ENCODE data around the gene GPR39. TPM values are rescaled to one million over a fixed set of nuclear protein-coding genes. Genes with fewer than 3 reads are reported as not detected.

Gene GPR39
- total RNA-seq, 3 donors from 2014 or later (not counting 1 experiment from before 2014, with no cell fraction given) = not detected

GRCh38 chr2:132518302-132518701, 101.7 kb downstream of the GPR39 start:
- TF ChIP-seq CTCF (IDR thresholded peaks at IDR 0.05) = no peak
- H3K4me1 Mint-ChIP-seq = no peaks in the 10 kb centered on the region
- Histone ChIP-seq H3K4me1 (ENCODE audit: control insufficient read depth, insufficient read depth, low read length) (no peaks in the 10 kb centered on the region), H3K36me3 (ENCODE audit: control insufficient read depth, insufficient read depth, low read length) (no peaks in the 10 kb centered on the region), H3K27ac (ENCODE audit: low read length) (no peak overlapping the region), H3K9me3 (ENCODE audit: control insufficient read depth, insufficient read depth, low read length) (no peaks in the 10 kb centered on the region), H3K4me3 (ENCODE audit: low read length) (no peak overlapping the region), H3K27me3 (ENCODE audit: control insufficient read depth, insufficient read depth, low read length) (no peaks in the 10 kb centered on the region)
- no peaks in the 10 kb centered on the region for H3K36me3 Mint-ChIP-seq
- H3K27ac Mint-ChIP-seq = no peak overlapping the region
- peaks cover 5 to 11% of the 10 kb centered on the region in 2 donors for H3K9me3 Mint-ChIP-seq
- no peak overlapping the region for H3K4me3 Mint-ChIP-seq
- ATAC-seq = no peak
- H3K27me3 Mint-ChIP-seq (ENCODE audit: low read depth in 2 of 2) = no peaks in the 10 kb centered on the region
- 95% methylated on average over 4 of the region's 4 CpGs for WGBS (ENCODE audit: insufficient coverage)
- no peak for DNase-seq
- intact Hi-C loops (cut with micrococcal nuclease) = no loop called here

- H3K27ac Mint-ChIP-seq = no peak overlapping the region
- no peak for TF ChIP-seq CTCF (IDR thresholded peaks at IDR 0.05)
- peaks cover 5 to 11% of the 10 kb centered on the region in 2 donors for H3K9me3 Mint-ChIP-seq
- no peaks in the 10 kb centered on the region for H3K4me1 Mint-ChIP-seq
- intact Hi-C loops (cut with micrococcal nuclease) = no loop called here
- no peaks in the 10 kb centered on the region for H3K36me3 ChIP-seq (ENCODE audit: control insufficient read depth, insufficient read depth, low read length)
- no peaks in the 10 kb centered on the region for H3K9me3 ChIP-seq (ENCODE audit: control insufficient read depth, insufficient read depth, low read length)
- ATAC-seq (no peak), DNase-seq (no peak)
- H3K27ac ChIP-seq (ENCODE audit: low read length) = no peak overlapping the region
- H3K27me3 Mint-ChIP-seq (ENCODE audit: low read depth in 2 of 2) = no peaks in the 10 kb centered on the region
- no peak overlapping the region for H3K4me3 ChIP-seq (ENCODE audit: low read length)
- no peaks in the 10 kb centered on the region for H3K36me3 Mint-ChIP-seq
- WGBS (ENCODE audit: insufficient coverage) = 64% methylated on average over 3 of the region's 3 CpGs
- H3K27me3 ChIP-seq (ENCODE audit: control insufficient read depth, insufficient read depth, low read length) = no peaks in the 10 kb centered on the region
- no peaks in the 10 kb centered on the region for H3K4me1 ChIP-seq (ENCODE audit: control insufficient read depth, insufficient read depth, low read length)
- H3K4me3 Mint-ChIP-seq = no peak overlapping the region
Measured at GRCh38 chr2:132519566-132519965, 103.0 kb downstream of the GPR39 start.

GRCh38 chr2:132521341-132521740, 104.7 kb downstream of the GPR39 start:
- ATAC-seq = no peak
- H3K27me3 Mint-ChIP-seq (ENCODE audit: low read depth in 2 of 2) = no peaks in the 10 kb centered on the region

More at GRCh38 chr2:132521341-132521740, 104.7 kb downstream of the GPR39 start:
- no peaks in the 10 kb centered on the region for H3K36me3 Mint-ChIP-seq
- no peak for DNase-seq
- H3K27ac Mint-ChIP-seq = no peak overlapping the region
- H3K9me3 Mint-ChIP-seq = peaks cover 5 to 11% of the 10 kb centered on the region in 2 donors
- H3K4me3 ChIP-seq (ENCODE audit: low read length) = no peak overlapping the region
- H3K27me3 ChIP-seq (ENCODE audit: control insufficient read depth, insufficient read depth, low read length) = no peaks in the 10 kb centered on the region
- intact Hi-C loops (cut with micrococcal nuclease) = no loop called here
- H3K9me3 ChIP-seq (ENCODE audit: control insufficient read depth, insufficient read depth, low read length) = no peaks in the 10 kb centered on the region
- no peaks in the 10 kb centered on the region for H3K4me1 Mint-ChIP-seq
- TF ChIP-seq CTCF (IDR thresholded peaks at IDR 0.05) = no peak
- H3K4me3 Mint-ChIP-seq = no peak overlapping the region
- WGBS (ENCODE audit: insufficient coverage) = 94% methylated on average over 3 of the region's 3 CpGs
- no peaks in the 10 kb centered on the region for H3K36me3 ChIP-seq (ENCODE audit: control insufficient read depth, insufficient read depth, low read length)
- no peak overlapping the region for H3K27ac ChIP-seq (ENCODE audit: low read length)
- H3K4me1 ChIP-seq (ENCODE audit: control insufficient read depth, insufficient read depth, low read length) = no peaks in the 10 kb centered on the region

Data from natural killer cell (primary cell).